ENCODE measurements around the gene PLXNA2. TPM values are rescaled to one million over a fixed set of nuclear protein-coding genes. Genes with fewer than 3 reads are reported as not detected.

The PLXNA2 gene
- total and polyA plus RNA-seq, 2 donors (not counting 3 experiments of a cell fraction or from before 2014, with no cell fraction given), result 42.6 to 229 TPM

DNA sequence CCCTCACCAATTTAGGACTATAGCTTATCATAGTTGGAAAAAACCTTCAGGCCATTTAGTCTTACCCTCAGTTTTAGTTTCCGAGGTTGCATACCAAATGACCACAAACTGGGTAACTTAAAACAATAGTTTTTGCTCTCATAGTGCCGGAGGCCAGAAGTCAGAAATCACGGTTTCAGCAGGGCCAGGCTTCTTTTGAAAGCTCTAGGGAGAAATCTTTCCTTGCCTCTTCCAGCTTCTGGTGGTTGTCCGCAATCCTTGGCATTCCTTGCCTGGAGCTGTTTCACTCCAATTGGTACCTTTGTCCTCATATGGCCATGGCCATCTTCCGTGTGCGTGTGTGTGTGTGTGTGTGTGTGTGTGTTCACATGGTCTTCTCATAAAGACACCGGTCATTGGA is 12.4 kb upstream of the PLXNA2 start:
- dilution Hi-C loops (cut with MboI; ENCODE audit: extremely low pct_ligation_motif_present, low sequenced_read_pairs) (no loop called here), intact Hi-C loops (cut with micrococcal nuclease) (no loop called here)
- DNase-seq (ENCODE audit: low read depth, low spot score), result no peak
- Histone ChIP-seq H3K4me2 (ENCODE audit: insufficient read depth, low read length) (no peak overlapping the region), H3K36me3 (ENCODE audit: control insufficient read depth in 2 of 2, extremely low read depth in 1 of 2, insufficient read depth in 2 of 2, low read length in 2 of 2) (no peaks in the 10 kb centered on the region), H2AFZ (ENCODE audit: low read depth, low read length) (no peak overlapping the region), H3K9ac (replicated peaks; ENCODE audit: extremely low read depth, insufficient read depth, low read length) (no peak overlapping the region), H3K9me3 (replicated peaks; ENCODE audit: control insufficient read depth, insufficient read depth, low read length) (no peaks in the 10 kb centered on the region), H3K4me3 (replicated peaks in 1 of 3; ENCODE audit: insufficient read depth in 1 of 3, low read depth in 1 of 3, low read length in 3 of 3) (no peak overlapping the region), H4K20me1 (replicated peaks; ENCODE audit: control insufficient read depth, extremely low read depth, insufficient read depth, low read length) (no peaks in the 10 kb centered on the region), H3K79me2 (ENCODE audit: control insufficient read depth, insufficient read depth, low read length) (no peaks in the 10 kb centered on the region), H3K4me1 (ENCODE audit: control insufficient read depth, extremely low read depth, insufficient read depth, low read length) (no peaks in the 10 kb centered on the region), H3K27ac (ENCODE audit: insufficient read depth, low read depth, low read length) (no peak overlapping the region), H3K9me1 (replicated peaks; ENCODE audit: control insufficient read depth, extremely low read depth, insufficient read depth, low read length) (peaks cover 2% of the 10 kb centered on the region), H3K27me3 (ENCODE audit: control insufficient read depth in 2 of 2, insufficient read depth in 2 of 2, low read length in 2 of 2) (peaks cover 40 to 60% of the 10 kb centered on the region in 2 experiments)
- no TSS peak for BruUV-seq (replicated peaks)
- ChIA-PET POLR2A (no interaction called here), CTCF (interaction anchor here (1.3 kb wide), 1 partner anchor 11 kb away, joined by 4 read pairs; no protein-coding TSS in a partner anchor)
- no peak for TF ChIP-seq EZH2 (IDR thresholded peaks at IDR 0.05; ENCODE audit: borderline replicate concordance, low read depth, low read length, severe bottlenecking)
- TF ChIP-seq POLR2AphosphoS5 (IDR thresholded peaks at IDR 0.05; ENCODE audit: insufficient read depth, low read depth, low read length), result no peak
- TF ChIP-seq, protein P1, sequence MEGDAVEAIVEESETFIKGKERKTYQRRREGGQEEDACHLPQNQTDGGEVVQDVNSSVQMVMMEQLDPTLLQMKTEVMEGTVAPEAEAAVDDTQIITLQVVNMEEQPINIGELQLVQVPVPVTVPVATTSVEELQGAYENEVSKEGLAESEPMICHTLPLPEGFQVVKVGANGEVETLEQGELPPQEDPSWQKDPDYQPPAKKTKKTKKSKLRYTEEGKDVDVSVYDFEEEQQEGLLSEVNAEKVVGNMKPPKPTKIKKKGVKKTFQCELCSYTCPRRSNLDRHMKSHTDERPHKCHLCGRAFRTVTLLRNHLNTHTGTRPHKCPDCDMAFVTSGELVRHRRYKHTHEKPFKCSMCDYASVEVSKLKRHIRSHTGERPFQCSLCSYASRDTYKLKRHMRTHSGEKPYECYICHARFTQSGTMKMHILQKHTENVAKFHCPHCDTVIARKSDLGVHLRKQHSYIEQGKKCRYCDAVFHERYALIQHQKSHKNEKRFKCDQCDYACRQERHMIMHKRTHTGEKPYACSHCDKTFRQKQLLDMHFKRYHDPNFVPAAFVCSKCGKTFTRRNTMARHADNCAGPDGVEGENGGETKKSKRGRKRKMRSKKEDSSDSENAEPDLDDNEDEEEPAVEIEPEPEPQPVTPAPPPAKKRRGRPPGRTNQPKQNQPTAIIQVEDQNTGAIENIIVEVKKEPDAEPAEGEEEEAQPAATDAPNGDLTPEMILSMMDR (IDR thresholded peaks at IDR 0.05; ENCODE audit: extremely low read depth in 1 of 2, insufficient read depth in 1 of 2, low read depth in 1 of 2, low read length in 2 of 2), result no peak
- no peak for TF ChIP-seq GATA2 (IDR thresholded peaks at IDR 0.05; ENCODE audit: insufficient read depth, insufficient read length, low read depth, low read length)
- no peak for TF ChIP-seq POLR2A (IDR thresholded peaks at IDR 0.05; ENCODE audit: low read depth, low read length)
- TF ChIP-seq FOS (IDR thresholded peaks at IDR 0.05; ENCODE audit: borderline replicate concordance, insufficient read depth, low read length), result no peak
- TF ChIP-seq, protein P2, sequence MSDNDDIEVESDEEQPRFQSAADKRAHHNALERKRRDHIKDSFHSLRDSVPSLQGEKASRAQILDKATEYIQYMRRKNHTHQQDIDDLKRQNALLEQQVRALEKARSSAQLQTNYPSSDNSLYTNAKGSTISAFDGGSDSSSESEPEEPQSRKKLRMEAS (IDR thresholded peaks at IDR 0.05; ENCODE audit: insufficient read depth, insufficient read length), result no peak
- no peak for TF ChIP-seq JUN (IDR thresholded peaks at IDR 0.05; ENCODE audit: borderline replicate concordance, insufficient read depth, insufficient read length, low read depth)
- no peak for TF ChIP-seq MYC (IDR thresholded peaks at IDR 0.05; ENCODE audit: low read depth, low read length)
- FAIRE-seq, result no peak
